GM19452 (cell line): Measurements from ENCODE around the gene NAE1.

Experiments
- ATAC-seq: cut with Tn5 transposase; IDR thresholded peaks from one replicate; pipeline ENCODE4 v1.9.1; 2021; ENCODE audit not compliant: unreplicated experiment

The NAE1 gene

DNA sequence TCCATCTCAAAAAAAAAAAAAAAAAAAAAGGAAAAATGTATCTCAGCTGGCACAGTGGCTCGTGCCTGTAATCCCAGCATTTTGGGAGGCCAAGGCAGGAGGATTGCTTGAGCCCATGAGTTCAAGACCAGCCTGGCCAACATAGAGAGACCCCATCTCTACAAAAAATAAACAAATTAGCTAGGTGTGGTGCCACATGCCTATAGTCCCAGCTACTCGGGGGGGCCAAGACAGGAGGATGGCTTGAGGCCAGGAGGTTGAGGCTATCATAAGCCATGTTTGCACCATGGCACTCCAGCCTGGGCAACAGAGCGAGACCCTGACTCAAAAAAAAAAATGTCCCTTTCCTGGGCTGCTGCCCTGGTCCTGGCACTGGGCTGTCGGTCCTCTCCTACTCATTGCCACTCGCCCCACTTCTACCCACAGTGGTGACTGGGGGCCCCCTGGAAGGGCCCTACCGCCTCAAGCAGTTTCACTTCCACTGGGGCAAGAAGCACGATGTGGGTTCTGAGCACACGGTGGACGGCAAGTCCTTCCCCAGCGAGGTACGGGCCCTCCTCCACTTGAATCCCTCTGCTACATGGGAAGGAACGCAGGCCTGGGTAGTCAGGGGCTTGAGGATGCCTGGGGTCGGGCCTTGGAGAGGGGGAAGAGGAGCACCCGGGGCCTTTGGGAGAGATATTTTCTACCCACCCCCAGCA, 19.5 kb upstream of the NAE1 start:
- ATAC-seq: no peak

DNA sequence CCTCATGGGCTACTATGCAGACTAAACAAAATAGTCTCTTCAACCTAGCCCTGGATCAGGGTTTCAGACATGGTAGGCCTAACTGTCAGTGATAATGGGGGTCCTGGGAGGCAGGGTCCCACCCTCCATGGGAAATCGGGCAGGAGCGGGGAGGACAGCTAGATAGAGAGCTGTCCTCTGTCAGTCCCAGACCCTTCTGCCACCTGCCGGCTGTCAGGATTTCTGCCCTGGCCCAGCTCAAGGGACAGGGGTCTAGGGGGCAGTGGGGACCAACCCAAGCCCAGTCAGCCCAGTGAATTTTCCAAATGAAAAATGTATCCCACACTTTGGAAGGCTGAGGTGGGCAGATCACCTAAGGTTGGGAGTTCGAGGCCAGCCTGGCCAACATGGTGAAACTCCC, 18.8 kb upstream of the NAE1 start:
- no peak for ATAC-seq

- no peak for ATAC-seq
Measured at GRCh38 chr16:66849021-66849420, 18.2 kb upstream of the NAE1 start.

- no peak for ATAC-seq
Measured at GRCh38 chr16:66848172-66848571, 17.4 kb upstream of the NAE1 start.

DNA sequence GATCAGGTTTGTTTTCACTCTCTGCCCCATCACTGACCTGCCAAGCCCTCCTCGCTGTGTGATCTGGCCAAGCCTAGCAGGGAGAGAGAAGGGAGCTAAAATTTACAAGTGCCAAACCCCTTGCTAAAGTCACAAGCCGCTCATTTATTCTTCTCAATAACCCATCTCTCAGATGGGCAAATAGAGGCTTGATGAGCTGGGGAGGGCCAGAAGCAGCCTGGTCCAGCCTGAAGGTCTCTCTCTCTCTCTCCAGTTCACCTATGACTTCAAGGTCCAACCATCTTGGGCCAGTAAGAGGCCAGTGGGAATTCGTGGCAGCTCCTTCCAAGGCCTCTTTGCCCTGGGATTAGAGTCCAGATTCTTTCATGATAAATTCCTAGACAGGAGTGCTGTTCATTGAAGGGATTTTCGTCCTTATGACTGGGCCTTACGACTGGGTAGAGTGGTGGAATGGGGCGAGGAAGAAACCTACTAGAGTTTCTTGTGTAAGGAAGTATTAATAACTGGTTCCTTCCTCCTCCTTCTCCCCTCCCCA, 16.8 kb upstream of the NAE1 start:
- ATAC-seq: no peak

DNA sequence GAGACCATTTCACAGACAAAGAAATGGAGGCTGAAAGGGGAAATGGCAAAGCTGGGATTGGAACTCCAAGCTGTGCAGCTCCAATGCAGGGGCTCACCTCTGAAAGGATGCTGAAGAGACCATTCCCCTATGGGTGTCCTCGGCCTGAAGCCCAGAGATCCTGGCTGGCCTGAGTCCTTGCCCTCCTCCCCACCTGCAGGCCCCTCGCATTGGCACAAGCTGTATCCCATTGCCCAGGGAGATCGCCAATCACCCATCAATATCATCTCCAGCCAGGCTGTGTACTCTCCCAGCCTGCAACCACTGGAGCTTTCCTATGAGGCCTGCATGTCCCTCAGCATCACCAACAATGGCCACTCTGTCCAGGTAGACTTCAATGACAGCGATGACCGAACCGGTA, 16.1 kb upstream of the NAE1 start:
- ATAC-seq: no peak

DNA sequence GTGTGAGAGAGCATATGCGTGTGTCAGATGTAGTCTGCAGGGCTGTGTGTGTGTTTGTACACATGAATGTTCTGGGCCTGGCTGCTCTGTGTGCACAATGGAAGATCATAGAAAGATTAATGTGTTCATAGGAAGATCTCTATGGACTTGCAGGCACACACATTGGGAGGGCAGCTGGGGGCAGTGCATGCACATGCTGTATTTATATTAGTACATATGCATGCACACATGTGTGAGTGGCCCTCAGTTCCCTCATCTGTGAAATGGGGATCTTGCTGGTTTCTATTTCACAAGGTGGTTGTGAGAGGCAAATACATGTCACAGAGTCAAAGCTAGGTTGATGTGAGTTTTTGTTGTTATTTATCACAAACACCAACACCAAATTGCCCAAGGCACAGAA, 15.5 kb upstream of the NAE1 start:
- ATAC-seq: no peak

DNA sequence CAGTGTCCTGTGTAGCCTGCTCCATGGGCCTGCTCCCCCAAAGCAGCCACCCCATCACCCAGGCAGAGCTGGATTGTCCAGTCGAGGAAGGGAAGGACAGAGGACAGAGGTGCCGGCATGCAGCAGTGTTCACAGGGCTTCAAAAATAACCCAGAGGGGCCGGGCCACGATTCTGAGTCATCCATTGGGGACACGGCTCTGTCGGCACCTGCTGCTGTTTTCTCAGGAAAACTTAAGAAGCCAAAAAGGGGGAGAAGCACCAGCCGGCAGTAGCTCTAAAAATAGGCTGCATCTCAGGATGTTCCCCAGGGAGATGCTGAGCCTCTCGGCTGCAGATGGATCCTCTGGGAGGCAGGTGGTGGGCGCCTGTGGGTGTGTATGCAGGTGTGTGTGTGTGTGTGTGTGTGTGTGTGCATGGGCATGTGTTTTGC, 15.0 kb upstream of the NAE1 start:
- ATAC-seq: no peak

DNA sequence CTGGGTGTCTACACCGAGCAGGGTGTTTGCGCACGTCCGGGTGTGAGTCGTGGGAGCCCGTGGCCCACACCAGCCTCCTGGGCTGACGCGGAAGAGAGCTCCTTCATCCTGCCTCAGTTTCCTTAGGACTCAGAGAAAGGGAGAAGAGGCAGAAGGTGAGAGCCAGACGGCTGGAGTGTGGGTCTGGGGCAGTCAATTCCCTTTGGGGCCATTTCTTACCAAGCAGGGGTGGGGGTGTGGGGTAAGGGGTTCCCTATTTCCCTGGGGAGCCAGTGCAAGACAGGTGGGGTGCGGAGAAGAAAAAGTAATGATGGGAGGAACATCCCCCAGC, 14.3 kb upstream of the NAE1 start:
- no peak for ATAC-seq

GRCh38 chr16:66844342-66845079, 13.7 kb upstream of the NAE1 start, which contains the start of gene CA7:
CA7 (plus strand) TSS chr16:66844414; CDS start chr16:66844488, 74 bp downstream.
- no peak for ATAC-seq

DNA sequence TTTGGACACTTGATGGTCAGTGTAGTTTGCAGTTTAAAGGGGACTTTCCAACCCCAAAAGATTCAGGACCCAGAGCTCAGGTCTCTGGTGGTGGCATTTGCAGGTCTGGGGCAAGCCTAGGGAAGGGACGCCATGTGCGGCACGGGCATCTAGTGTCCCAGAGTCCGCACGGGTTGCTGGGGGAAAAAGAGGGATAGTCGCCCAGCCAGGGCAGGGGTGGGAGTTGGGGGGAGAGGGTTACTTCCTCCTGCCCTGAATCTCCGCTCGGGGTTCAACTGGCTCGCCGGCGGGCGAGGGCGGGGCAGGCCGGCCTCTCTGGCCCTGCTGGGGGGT, 13.2 kb upstream of the NAE1 start:
- ATAC-seq: no peak

DNA sequence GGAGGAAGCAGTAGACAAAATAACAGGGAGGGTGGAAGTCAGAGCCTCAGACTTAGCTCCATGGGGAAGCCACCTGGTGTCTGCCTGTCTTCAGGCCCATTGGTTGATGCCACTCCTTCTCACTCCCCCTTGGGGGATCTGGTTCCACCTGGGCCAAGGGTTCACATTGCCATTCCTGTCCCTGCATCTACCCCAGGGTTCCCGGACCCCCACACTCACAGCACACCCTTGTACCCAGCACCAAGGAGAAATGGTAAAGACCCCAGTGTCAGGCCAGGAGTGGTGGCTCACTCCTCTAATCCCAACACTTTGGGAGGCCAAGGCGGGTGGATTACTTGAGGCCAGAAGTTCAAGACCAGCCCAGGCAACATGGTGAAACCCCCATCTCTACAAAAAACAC, 12.4 kb upstream of the NAE1 start:
- no peak for ATAC-seq

GRCh38 chr16:66842765-66843164, 12.0 kb upstream of the NAE1 start:
- ATAC-seq: no peak

- no peak for ATAC-seq
Measured at GRCh38 chr16:66841366-66841765, 10.6 kb upstream of the NAE1 start.

GRCh38 chr16:66840883-66841282, 10.1 kb upstream of the NAE1 start:
- ATAC-seq: no peak

- ATAC-seq: no peak
Measured at GRCh38 chr16:66834746-66835145, 4.0 kb upstream of the NAE1 start.

GRCh38 chr16:66832661-66833305, 2.0 kb upstream of the NAE1 start:
- ATAC-seq: no peak

- ATAC-seq: no peak
Measured at GRCh38 chr16:66832190-66832589, 1.4 kb upstream of the NAE1 start.

- no peak for ATAC-seq
Measured at GRCh38 chr16:66824006-66824405, 6.8 kb downstream of the NAE1 start.

- ATAC-seq: no peak
Measured at GRCh38 chr16:66814734-66815133, 16.0 kb downstream of the NAE1 start.

GRCh38 chr16:66811043-66811442, 19.7 kb downstream of the NAE1 start:
- ATAC-seq: no peak

GRCh38 chr16:66810391-66810790, 20.4 kb downstream of the NAE1 start:
- no peak for ATAC-seq
